Measurements from ENCODE around the gene PSMD14. TPM values are rescaled to one million over a fixed set of nuclear protein-coding genes. Genes with fewer than 3 reads are reported as not detected.
A peak's percentile ranks its signal among the peaks of the same experiment; 100 is the strongest.

Gene PSMD14
- total RNA-seq, 1 donor from 2014 or later, result 109 TPM

GRCh38 chr2:161407597-161407996 lies 99.4 kb downstream of the PSMD14 start:
- Histone ChIP-seq H3K27me3 (ENCODE audit: control insufficient read depth, insufficient read depth, low read length) (no peaks in the 10 kb centered on the region), H3K4me3 (ENCODE audit: low read depth, low read length) (no peak overlapping the region), H3K36me3 (ENCODE audit: control insufficient read depth, insufficient read depth, low read length) (no peaks in the 10 kb centered on the region)
- DNase-seq (ENCODE audit: low read depth), result no peak
- no peak for TF ChIP-seq CTCF (IDR thresholded peaks at IDR 0.05; ENCODE audit: insufficient read depth, low read length, poor library complexity, severe bottlenecking)

GRCh38 chr2:161409308-161409907 lies 101.2 kb downstream of the PSMD14 start:
- no peak for DNase-seq (ENCODE audit: low read depth)
- peaks cover 6% of the 10 kb centered on the region for H3K27me3 ChIP-seq (ENCODE audit: control insufficient read depth, insufficient read depth, low read length)
- no peak overlapping the region for H3K4me3 ChIP-seq (ENCODE audit: low read depth, low read length)
- no peak for TF ChIP-seq CTCF (IDR thresholded peaks at IDR 0.05; ENCODE audit: insufficient read depth, low read length, poor library complexity, severe bottlenecking)
- H3K36me3 ChIP-seq (ENCODE audit: control insufficient read depth, insufficient read depth, low read length), result no peaks in the 10 kb centered on the region

GRCh38 chr2:161412346-161412745 lies 104.1 kb downstream of the PSMD14 start:
- peaks cover 35% of the 10 kb centered on the region for H3K27me3 ChIP-seq (ENCODE audit: control insufficient read depth, insufficient read depth, low read length)
- no peak for TF ChIP-seq CTCF (IDR thresholded peaks at IDR 0.05; ENCODE audit: insufficient read depth, low read length, poor library complexity, severe bottlenecking)
- no peak overlapping the region for H3K4me3 ChIP-seq (ENCODE audit: low read depth, low read length)
- no peaks in the 10 kb centered on the region for H3K36me3 ChIP-seq (ENCODE audit: control insufficient read depth, insufficient read depth, low read length)
- DNase-seq (ENCODE audit: low read depth), result no peak

GRCh38 chr2:161414042-161415033 lies 106.1 kb downstream of the PSMD14 start:
- DNase-seq (ENCODE audit: low read depth), result no peak
- TF ChIP-seq CTCF (IDR thresholded peaks at IDR 0.05; ENCODE audit: insufficient read depth, low read length, poor library complexity, severe bottlenecking), result no peak
- peak overlapping the region; percentile 35 for H3K4me3 ChIP-seq (ENCODE audit: low read depth, low read length)
- H3K27me3 ChIP-seq (ENCODE audit: control insufficient read depth, insufficient read depth, low read length), result peaks cover 54% of the 10 kb centered on the region
- H3K36me3 ChIP-seq (ENCODE audit: control insufficient read depth, insufficient read depth, low read length), result no peaks in the 10 kb centered on the region

GRCh38 chr2:161415034-161415986 lies 107.1 kb downstream of the PSMD14 start:
- TF ChIP-seq CTCF (IDR thresholded peaks at IDR 0.05; ENCODE audit: insufficient read depth, low read length, poor library complexity, severe bottlenecking), result no peak
- Histone ChIP-seq H3K4me3 (ENCODE audit: low read depth, low read length) (peak overlapping the region; percentile 35), H3K27me3 (ENCODE audit: control insufficient read depth, insufficient read depth, low read length) (peaks cover 56% of the 10 kb centered on the region), H3K36me3 (ENCODE audit: control insufficient read depth, insufficient read depth, low read length) (no peaks in the 10 kb centered on the region)
- DNase-seq (ENCODE audit: low read depth), result no peak

All from kidney epithelial cell (primary cell).